ENCODE measurements around the gene HUNK.
"Not testable (repeated sequence)": the region's sequence is repeated elsewhere in the genome, so short reads cannot be mapped to it uniquely, and the experiment has no call there.

HUNK gene

GRCh38 chr21:31921079-31921478 is 48.3 kb downstream of the HUNK start:
- no peak for DNase-seq (ENCODE audit: low read depth)

DNA sequence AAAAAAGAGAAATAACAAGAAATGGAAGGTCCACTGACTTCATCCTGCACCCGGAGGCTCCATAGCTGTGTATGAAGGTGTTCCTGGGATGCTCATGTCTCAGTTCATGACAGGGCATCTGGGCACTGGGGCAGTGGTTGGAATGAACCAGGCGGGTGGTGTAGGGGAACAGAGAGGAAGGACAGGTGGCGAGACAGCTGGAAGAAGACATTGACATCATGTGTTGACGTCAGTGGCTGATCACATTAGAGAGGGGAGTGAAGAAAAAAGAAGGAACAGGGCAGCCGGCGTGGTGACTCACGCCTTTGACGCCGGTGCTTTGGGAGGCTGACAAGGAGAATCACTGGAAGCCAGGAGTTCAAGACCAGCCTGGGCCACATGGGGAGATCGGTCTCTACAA is 50.1 kb downstream of the HUNK start:
- DNase-seq (ENCODE audit: low read depth): no peak

- no peak for DNase-seq (ENCODE audit: low read depth)
These were observed 50.9 kb downstream of the HUNK start for GRCh38 chr21:31923756-31924155.

DNA sequence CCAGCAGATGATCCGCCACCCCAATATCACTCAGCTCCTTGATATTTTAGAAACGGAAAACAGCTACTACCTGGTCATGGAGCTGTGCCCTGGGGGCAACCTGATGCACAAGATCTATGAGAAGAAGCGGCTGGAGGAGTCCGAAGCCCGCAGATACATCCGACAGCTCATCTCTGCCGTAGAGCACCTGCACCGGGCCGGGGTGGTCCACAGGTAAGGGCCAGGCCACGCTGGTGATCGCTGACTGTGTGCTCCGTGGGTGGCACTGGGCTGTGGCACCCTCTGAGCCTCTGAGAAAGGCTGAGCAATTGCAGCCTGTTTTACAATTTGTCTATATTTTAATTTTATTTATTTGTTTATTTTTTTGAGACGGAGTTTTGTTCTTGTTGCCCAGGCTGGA is 51.7 kb downstream of the HUNK start:
- no peak for DNase-seq (ENCODE audit: low read depth)

DNA sequence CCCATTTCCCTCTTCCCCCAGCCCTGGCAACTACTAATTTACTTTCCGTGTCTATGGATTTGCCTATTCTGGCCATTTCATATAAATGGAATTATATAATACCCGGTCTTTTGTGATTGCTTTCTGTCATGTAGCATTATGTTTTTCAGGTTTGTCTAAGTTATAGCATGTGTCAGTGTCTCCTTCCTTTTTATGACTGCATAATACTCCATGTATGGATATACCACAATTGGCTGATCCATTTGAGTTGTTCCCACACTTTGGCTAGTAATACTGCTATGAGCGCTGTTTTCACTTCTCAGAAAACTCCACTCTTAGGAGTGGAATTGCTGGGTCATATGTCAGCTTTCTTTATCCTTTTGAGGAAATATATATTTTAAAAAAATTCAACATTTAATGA is 53.7 kb downstream of the HUNK start:
- DNase-seq (ENCODE audit: low read depth): no peak

GRCh38 chr21:31927689-31928353 is 55.0 kb downstream of the HUNK start:
- DNase-seq (ENCODE audit: low read depth): no peak

DNA sequence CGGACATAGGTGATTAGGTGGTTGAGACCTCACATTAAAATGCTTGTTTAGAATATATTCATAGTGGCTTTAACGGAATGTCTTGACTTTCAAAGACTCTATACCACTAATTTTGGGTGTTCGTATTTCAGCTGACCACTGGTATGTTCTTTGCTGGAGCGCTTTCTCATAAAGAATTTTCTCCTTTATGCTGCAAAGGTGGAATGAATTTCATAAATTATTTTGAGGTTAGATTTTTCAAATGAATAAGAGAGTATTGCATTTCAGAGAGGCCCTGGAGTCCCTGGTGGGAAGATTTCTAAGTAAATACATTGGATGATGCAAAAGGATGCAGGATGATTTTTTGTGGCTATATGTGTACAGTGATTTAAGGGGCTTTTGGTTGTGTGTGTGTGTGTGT is 55.8 kb downstream of the HUNK start:
- no peak for DNase-seq (ENCODE audit: low read depth)

DNA sequence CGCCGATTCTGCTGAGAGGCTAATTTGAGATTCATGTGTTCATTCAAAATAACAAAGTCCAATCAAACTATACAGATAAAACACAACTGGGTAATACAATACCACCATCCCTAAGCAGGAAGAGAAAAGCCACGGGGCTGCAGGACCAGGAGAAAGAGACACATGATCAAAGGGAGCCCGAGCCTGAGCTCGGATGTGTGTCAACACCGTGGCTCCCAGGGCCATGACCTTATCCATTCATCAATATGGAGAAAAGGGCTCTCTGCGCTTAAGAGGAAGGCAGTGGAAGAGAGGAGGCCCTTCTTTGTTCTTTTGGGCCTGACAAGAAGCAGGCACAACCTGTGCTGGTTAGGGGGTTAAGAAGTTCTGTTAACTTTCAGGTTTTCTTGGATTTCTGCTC is 56.7 kb downstream of the HUNK start:
- no peak for DNase-seq (ENCODE audit: low read depth)

GRCh38 chr21:31930001-31930400 is 57.2 kb downstream of the HUNK start:
- no peak for DNase-seq (ENCODE audit: low read depth)

DNA sequence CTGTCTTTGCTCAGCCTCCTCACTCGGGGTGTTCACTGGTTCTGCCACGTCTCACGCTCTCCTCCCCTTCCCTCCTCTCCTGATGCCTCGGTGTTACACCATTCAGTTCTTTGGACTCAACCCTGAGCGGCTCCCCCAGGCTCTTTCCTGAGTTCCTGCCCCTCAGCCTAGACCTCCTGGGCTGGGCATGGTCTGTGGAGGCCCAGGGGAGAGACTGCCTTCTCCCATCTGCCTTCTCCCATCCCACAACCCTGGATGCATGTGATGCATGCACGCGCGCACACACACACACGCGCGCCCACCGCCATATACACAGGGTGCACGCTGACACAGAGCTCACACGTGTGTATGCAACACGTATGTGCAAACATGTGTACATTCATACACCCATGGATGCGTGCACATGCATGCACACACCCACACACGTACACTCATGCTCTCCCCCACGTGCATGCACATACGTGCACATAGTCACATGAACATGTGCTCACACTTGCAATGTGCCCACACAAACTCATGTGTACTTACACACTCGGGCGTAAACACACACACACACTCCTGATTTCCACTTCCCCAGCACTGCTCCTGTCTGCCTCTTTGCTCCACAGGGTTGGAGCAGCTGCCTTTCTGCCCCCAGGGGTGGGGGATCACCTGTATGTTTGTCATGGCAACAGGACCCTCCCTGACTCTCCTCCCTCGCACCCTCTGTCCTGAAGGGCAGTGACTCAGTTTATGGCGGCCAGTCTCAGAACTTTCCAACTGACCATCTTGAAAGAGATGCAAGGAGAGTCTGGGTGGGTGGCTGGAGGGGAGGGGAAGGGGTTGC is 59.0 kb downstream of the HUNK start:
- no peak for DNase-seq (ENCODE audit: low read depth)

- no peak for DNase-seq (ENCODE audit: low read depth)
These were observed 59.6 kb downstream of the HUNK start for GRCh38 chr21:31932470-31932764.

- no peak for DNase-seq (ENCODE audit: low read depth)
These were observed 64.5 kb downstream of the HUNK start for GRCh38 chr21:31937303-31937702.

DNA sequence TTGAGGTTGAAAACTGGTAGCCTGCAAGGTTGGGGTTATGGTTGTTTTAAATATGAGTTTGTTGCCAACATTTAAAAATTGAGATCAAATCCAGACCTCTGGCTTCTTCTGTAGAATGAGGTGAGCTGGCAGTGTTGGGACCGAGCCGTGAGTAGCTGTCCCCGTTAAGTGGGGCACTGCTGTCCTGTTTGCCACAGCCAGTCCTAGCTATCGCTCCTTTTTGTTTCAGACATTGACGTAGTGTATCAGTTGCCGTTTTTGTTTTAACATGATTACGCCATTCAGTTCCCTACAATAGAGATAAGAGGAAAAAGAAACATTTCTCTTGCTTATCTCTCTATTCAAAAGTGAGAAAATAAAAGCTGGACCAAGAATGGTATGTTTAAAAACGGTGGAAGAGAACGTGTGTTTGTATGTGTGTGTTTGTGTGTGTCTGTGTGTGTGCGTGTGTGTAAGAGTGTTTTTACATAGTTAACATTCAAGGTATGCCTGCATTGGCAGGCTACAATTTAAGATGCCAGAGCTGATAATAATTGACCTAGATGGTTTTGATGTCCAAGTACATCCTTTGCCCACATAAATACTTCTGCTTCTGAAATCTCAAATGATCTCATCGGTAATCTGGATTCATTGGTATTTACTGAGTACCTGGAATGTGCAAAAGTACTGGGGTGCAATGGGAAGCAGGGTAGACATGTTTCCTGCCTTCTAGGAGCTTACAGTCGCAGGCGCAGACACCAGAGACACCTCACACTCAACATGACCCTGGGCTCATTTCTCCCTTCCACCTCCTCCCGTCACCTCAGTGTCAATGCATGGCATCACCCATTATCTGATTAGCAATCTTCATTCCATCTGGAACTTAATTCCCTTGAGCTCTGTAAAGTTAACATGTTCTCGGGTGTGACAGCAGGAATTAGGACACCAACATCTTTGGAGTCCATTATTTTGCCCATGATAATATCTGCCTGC is 65.8 kb downstream of the HUNK start:
- no peak for DNase-seq (ENCODE audit: low read depth)

- no peak for DNase-seq (ENCODE audit: low read depth)
These were observed 68.9 kb downstream of the HUNK start for GRCh38 chr21:31941694-31942093.

DNA sequence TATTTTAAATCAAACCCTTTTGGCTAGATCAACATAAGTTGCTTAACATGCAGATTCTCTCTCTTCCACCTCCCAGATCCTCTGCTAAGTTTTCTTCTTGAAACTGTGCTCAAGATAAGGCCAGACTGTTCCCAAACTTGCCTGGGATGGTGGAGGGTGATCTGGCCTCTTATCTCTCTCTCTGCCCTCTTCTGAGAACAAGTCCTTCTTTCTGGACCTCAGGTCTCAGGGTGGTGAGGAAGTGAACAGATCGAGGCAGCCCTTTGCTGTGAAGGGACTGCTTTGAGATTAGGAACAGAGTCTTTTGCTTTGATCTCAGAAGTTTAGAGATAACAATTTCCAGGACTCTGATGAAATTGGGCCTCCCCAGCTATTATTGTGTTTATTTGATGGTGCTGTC is 70.7 kb downstream of the HUNK start:
- no peak for DNase-seq (ENCODE audit: low read depth)

DNA sequence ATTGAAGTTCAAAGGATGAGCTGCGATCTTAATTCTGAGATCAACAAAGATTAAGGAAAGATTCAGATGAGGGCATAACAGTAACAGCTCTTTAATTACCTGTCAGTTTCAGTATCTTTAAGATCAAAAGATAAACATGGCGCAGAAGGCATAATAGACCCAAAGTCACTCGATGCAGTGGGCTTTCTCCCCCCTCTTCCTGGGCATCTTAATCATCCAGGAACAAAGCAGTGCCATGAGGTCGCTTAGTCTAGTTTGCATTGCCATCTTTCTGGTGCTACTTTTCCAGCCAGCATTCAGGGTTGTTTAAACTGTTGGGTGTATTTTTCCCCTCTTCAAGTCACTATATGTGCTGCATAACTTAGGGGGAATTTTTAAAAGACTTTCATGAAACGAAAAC is 72.3 kb downstream of the HUNK start:
- no peak for DNase-seq (ENCODE audit: low read depth)

GRCh38 chr21:31945546-31945945 is 72.7 kb downstream of the HUNK start:
- no peak for DNase-seq (ENCODE audit: low read depth)

GRCh38 chr21:31946231-31946630 is 73.4 kb downstream of the HUNK start:
- DNase-seq (ENCODE audit: low read depth): no peak

GRCh38 chr21:31946876-31947550 is 74.2 kb downstream of the HUNK start:
- not testable (repeated sequence) for DNase-seq (ENCODE audit: low read depth)

- DNase-seq (ENCODE audit: low read depth): no peak
These were observed 75.9 kb downstream of the HUNK start for GRCh38 chr21:31948676-31949075.

GRCh38 chr21:31952828-31953227 is 80.0 kb downstream of the HUNK start:
- DNase-seq (ENCODE audit: low read depth): no peak

GRCh38 chr21:31957631-31958030 is 84.8 kb downstream of the HUNK start:
- DNase-seq (ENCODE audit: low read depth): no peak
